Memory B cell (primary cell): ENCODE data around the gene C3orf49.

Experiments used
- ATAC-seq: fragments of 150-1000 bp; cut with Tn5 transposase; 2 replicates; pipeline ENCODE4 v1.10.0; 2021; ENCODE audit warnings: low read depth, mild to moderate bottlenecking, moderate library complexity
- DNase-seq, 2 donors: peaks; one replicate each; pipeline ENCODE4 v3.0.0; 2022; ENCODE audit warnings: low spot score in 2 of 2
- H3K27ac Mint-ChIP-seq: one replicate; pipeline ENCODE4 v1.8.0; 2022; ENCODE audit warnings: mild to moderate bottlenecking, moderate library complexity, mixed read lengths
- H3K27me3 Mint-ChIP-seq: one replicate; pipeline ENCODE4 v1.8.0; 2022; ENCODE audit warnings: mixed read lengths
- H3K36me3 Mint-ChIP-seq: one replicate; pipeline ENCODE4 v1.8.0; 2022; ENCODE audit warnings: mild to moderate bottlenecking, mixed read lengths
- H3K4me1 Mint-ChIP-seq: one replicate; pipeline ENCODE4 v1.8.0; 2022; ENCODE audit warnings: mixed read lengths
- H3K4me3 Mint-ChIP-seq: one replicate; pipeline ENCODE4 v1.8.0; 2022; ENCODE audit warnings: mild to moderate bottlenecking, moderate library complexity, mixed read lengths
- H3K9me3 Mint-ChIP-seq: one replicate; pipeline ENCODE4 v1.8.0; 2022; ENCODE audit warnings: mixed read lengths

C3orf49 gene, protein sequence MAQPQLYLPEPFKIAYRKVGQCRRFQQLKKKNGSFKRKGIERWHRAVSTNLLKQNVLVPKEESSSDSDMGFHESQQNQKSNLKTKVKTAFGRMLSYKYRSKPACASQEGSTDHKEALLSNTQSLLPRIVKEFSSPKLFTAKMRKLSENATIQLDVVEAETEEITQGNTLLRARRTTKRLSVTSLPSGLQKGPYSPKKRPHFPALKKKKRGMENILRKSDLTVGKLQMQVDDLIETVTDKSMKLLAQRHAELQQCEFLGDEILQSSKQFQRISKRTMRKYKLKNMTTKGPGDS

DNA sequence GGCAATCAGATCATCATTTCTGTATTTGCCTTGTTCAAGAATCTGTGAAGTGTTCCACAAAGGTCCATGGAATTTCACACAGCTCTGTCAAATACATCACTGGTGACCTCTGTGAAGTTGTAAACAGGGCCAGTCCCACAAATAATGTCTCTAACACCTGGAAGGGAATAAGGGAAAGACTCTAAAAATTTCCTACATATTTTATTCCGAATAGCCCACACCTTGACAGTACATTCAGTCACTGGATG is at the start of gene C3orf49:
Gene C3orf49, plus strand, starts transcription at position 149 of the 248 bp plus-strand sequence. CDS start 173 bp downstream, outside the sequence.
- Mint-ChIP-seq H3K27me3 (no peaks in the 10 kb centered on the region), H3K9me3 (no peaks in the 10 kb centered on the region), H3K4me1 (peaks cover 3% of the 10 kb centered on the region), H3K4me3 (no peak within 1 kb of the TSS), H3K27ac (no peak within 1 kb of the TSS), H3K36me3 (peaks cover 3% of the 10 kb centered on the region)
- ATAC-seq (no peak), DNase-seq (no peak)

DNA sequence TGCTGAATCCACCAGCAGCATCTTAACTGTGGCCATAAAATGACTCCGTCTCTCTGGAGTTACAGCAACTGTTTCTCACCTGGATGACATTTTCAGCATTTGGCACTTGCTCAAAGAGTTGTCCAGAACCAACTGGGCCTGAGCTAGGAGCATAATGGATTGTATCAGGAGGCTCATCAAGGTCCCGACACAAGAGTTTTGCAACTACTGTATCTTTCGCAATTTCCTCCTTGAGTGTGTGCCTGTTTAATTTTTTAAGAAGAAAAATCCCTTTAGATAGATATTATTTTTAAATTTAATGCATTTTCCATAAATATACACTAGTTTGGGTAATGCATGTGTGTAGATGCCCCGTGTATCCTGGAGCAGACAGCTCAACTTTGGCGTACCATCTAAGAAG is 44.3 kb upstream of the C3orf49 start:
- Mint-ChIP-seq H3K27me3 (no peaks in the 10 kb centered on the region), H3K36me3 (no peaks in the 10 kb centered on the region), H3K9me3 (no peaks in the 10 kb centered on the region), H3K4me3 (no peak overlapping the region), H3K4me1 (no peaks in the 10 kb centered on the region), H3K27ac (no peak overlapping the region)
- ATAC-seq (no peak), DNase-seq (no peak)

DNA sequence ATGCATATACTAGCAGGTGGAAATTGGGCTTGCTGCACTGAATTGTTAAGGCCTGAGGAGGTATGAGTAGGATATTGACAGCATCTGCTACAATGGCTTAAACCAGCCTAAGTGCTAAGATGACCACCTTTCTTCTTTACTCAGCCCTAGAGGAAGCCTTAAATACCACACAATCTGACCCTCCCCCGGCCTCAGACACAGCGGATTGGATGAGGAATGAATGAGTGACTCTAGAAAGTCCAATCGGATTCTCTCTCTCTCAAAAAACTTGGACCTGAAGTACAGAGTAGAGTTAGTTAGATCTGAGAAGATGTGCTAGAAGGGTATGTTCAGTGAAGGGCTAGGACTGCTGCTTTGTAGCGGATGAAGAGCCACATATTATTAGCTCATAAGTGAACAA is 39.9 kb upstream of the C3orf49 start:
- Mint-ChIP-seq H3K4me3 (no peak overlapping the region), H3K36me3 (no peaks in the 10 kb centered on the region), H3K27me3 (no peaks in the 10 kb centered on the region), H3K9me3 (no peaks in the 10 kb centered on the region), H3K4me1 (no peaks in the 10 kb centered on the region), H3K27ac (no peak overlapping the region)
- DNase-seq (no peak), ATAC-seq (no peak)

DNA sequence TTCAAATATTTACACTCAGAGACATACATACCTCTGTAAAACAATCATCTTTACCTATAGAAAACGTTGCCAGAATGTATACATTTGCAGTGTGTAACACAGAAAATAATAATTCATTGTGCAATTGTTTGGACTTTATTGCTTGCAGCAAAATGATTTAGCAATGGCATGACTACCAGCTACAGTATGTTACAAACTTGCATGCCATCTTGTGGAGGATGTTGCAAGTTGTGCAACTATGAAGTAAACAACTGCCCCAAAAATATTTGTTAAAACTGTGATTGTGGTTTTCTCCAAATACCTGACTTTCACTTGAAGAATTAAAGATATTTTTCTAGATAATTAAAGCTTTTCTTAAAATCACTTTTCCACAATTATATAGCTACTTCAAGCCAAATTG is 27.1 kb upstream of the C3orf49 start:
- ATAC-seq (no peak), DNase-seq (no peak)
- Mint-ChIP-seq H3K36me3 (no peaks in the 10 kb centered on the region), H3K9me3 (no peaks in the 10 kb centered on the region), H3K4me3 (no peak overlapping the region), H3K27me3 (peaks cover 4% of the 10 kb centered on the region), H3K27ac (no peak overlapping the region), H3K4me1 (no peaks in the 10 kb centered on the region)

DNA sequence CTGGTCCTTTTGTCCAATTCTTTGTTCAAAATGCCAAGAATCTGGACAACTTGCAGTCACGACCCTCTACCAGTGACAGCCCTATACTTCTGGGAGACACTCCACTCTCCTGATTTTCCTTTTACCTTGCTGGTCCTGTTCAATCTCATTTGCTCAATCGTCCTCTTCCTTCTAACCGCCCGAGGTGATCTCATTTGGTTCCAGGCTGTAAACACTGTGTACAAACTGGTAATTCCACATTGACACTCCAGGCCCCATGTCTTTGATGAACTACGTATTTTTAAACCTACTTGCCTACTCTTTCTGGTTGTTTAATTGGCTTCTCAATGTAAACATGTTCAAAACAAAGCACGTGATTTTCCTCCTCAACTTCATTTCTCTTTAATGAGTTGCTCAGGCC is 23.7 kb upstream of the C3orf49 start:
- ATAC-seq (no peak), DNase-seq (no peak)
- Mint-ChIP-seq H3K4me3 (no peak overlapping the region), H3K36me3 (no peaks in the 10 kb centered on the region), H3K9me3 (no peaks in the 10 kb centered on the region), H3K27me3 (peaks cover 1% of the 10 kb centered on the region), H3K27ac (no peak overlapping the region), H3K4me1 (no peaks in the 10 kb centered on the region)

DNA sequence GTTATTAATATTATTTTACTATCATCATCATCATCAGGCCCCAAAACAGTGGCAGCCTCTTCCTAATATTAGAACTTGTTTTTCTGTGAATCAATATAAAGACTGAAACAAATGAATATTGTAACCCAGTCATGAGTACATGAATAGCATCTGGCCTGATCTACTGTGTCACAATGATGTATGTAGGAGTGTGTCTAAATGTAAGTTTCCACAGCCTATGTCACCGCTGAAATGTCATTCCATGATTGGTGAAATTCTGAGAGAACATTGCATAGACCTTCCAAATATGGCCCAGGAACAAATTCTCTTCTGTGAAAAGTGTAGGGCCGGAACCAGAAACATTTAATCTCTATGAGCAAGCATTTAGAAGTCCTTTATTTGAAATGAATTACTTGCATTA is 20.6 kb upstream of the C3orf49 start:
- Mint-ChIP-seq H3K27ac (no peak overlapping the region), H3K36me3 (no peaks in the 10 kb centered on the region), H3K9me3 (no peaks in the 10 kb centered on the region), H3K27me3 (peaks cover 1% of the 10 kb centered on the region), H3K4me1 (no peaks in the 10 kb centered on the region), H3K4me3 (no peak overlapping the region)
- DNase-seq = no peak
- ATAC-seq = no peak

DNA sequence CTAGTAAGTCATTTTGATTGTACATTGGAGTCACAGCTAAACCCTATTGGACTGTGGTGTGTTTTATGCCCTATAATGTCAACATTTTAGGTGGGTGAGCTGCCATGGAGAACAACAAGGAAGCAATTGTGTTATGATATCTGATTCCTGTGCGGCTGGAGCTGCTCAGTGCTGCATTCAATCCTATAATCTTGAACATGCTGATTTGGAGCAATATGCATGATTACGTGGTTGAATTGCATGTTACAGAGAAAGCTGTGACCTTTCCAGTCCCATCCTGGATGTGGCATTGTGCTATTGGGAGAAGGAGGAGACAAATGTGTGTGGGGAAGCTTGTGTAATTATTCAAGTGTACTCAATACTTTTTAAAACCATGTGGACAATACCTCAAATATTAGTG is 20.1 kb upstream of the C3orf49 start:
- no peaks in the 10 kb centered on the region for H3K36me3 Mint-ChIP-seq
- H3K4me1 Mint-ChIP-seq = no peaks in the 10 kb centered on the region
- ATAC-seq (no peak), DNase-seq (no peak)
- H3K27ac Mint-ChIP-seq = no peak overlapping the region
- no peaks in the 10 kb centered on the region for H3K9me3 Mint-ChIP-seq
- H3K27me3 Mint-ChIP-seq = peaks cover 1% of the 10 kb centered on the region
- H3K4me3 Mint-ChIP-seq = no peak overlapping the region

DNA sequence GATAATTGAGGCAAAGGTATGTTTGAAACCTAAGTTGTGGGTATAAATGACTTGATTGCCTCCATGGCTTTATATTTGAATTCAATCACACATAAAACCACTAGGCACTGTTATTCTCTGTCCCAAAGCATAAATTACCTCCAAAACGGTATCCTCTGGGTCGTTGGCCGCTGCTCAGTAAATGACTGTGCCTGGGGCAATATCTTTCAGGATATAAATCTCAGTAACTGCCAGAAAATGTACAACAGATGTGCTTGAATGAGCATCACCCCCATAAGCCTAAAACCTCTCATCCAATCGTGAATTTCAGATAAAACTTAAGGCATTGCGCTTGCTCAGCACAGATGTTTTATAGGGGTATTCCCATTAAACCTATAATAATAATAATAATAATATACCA is 19.0 kb upstream of the C3orf49 start:
- ATAC-seq (no peak), DNase-seq (no peak)
- Mint-ChIP-seq H3K36me3 (no peaks in the 10 kb centered on the region), H3K27me3 (peaks cover 1% of the 10 kb centered on the region), H3K9me3 (no peaks in the 10 kb centered on the region), H3K4me1 (no peaks in the 10 kb centered on the region), H3K4me3 (no peak overlapping the region), H3K27ac (no peak overlapping the region)

DNA sequence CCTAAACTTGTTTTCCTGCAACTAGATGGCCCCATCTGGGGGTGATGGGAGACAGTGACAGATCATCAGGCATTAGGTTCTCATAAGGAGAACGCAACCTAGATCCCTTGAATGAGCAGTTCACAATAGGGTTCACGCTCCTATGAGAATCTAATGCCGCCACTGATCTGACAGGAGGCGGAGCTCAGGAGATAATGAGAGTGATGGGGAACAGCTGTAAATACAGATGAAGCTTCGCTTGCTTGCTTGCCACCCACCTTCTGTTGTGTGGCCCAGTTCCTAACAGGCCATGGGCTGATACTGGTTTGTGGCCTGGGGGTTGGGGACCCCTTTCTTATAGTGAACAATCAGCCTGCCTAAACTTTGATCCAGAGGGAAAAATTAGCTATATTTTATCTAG is 15.2 kb upstream of the C3orf49 start:
- DNase-seq (no peak), ATAC-seq (no peak)
- Mint-ChIP-seq H3K27me3 (no peaks in the 10 kb centered on the region), H3K4me1 (no peaks in the 10 kb centered on the region), H3K27ac (no peak overlapping the region), H3K4me3 (no peak overlapping the region), H3K9me3 (no peaks in the 10 kb centered on the region), H3K36me3 (no peaks in the 10 kb centered on the region)

DNA sequence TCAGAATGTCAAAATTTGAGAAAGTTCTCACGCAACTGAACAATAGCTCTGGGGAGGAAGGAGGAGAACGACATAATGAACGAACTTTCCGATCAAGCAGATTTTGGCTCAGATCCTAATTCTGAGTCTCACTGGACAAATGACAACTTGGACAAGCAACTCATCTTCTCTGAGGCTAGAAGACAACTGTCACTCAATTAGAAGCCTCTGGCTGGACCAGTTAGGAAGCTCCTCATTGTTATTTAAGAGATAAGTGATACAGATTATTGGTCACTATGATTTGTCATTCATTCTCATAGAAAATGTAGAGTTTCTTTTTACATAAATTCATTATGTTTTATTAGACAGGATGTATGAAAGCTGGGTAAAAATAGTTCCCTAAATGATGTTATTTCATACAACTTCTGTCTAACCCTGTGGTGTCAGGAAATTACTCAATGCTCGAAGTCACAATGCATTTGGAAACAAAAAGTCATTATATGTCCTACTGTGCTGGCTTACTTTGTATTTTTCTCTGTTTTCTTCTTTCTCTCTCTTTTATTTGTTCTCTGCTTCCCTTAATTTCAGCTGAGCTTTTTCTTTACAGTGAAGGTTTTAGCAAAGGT is 11.0 kb upstream of the C3orf49 start:
- ATAC-seq = no peak
- Mint-ChIP-seq H3K27me3 (no peaks in the 10 kb centered on the region), H3K4me1 (no peaks in the 10 kb centered on the region), H3K27ac (no peak overlapping the region), H3K4me3 (no peak overlapping the region), H3K9me3 (no peaks in the 10 kb centered on the region), H3K36me3 (no peaks in the 10 kb centered on the region)
- DNase-seq = no peak

DNA sequence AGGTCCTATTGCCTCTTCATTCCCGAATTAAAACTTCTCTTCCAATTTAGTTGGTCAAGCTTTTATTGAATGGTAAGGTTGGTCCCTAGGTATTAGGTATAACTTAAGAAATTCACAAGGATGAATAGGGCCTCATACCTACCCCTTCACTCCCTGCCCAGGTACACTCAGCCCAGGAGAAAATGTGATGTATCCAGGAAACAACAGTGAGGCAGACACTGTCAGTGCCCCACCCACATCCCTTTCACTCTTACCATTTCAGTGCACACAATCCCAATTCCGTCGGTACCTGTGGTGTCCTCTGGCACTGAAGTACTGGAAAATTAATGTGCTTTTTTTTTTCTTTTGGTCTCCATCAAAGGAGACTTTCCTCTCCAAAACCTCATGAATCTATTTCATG is 10.5 kb upstream of the C3orf49 start:
- ATAC-seq (no peak), DNase-seq (no peak)
- Mint-ChIP-seq H3K36me3 (no peaks in the 10 kb centered on the region), H3K27ac (no peak overlapping the region), H3K4me1 (no peaks in the 10 kb centered on the region), H3K27me3 (no peaks in the 10 kb centered on the region), H3K9me3 (no peaks in the 10 kb centered on the region), H3K4me3 (no peak overlapping the region)

DNA sequence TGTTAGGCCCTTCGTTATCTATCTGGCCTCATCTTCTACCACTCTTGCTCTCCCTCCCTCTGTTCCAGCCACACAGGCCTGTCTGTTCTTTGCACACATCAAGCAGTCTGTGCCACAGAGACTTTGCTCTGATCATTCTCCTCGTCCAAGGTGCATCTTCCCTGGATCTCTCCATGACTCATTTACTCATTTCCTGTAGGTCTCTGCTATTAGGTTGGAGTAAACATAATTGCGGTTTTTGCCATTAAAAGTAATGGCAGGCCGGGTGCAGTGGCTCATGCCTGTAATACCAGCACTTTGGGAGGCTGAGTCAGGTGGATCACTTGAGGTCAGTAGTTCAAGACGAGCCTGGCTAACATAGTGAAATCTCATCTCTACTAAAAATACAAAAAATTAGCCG is 9.5 kb upstream of the C3orf49 start:
- Mint-ChIP-seq H3K27me3 (no peaks in the 10 kb centered on the region), H3K9me3 (no peaks in the 10 kb centered on the region), H3K4me1 (no peaks in the 10 kb centered on the region), H3K36me3 (no peaks in the 10 kb centered on the region), H3K27ac (no peak overlapping the region), H3K4me3 (no peak overlapping the region)
- DNase-seq (no peak), ATAC-seq (no peak)

DNA sequence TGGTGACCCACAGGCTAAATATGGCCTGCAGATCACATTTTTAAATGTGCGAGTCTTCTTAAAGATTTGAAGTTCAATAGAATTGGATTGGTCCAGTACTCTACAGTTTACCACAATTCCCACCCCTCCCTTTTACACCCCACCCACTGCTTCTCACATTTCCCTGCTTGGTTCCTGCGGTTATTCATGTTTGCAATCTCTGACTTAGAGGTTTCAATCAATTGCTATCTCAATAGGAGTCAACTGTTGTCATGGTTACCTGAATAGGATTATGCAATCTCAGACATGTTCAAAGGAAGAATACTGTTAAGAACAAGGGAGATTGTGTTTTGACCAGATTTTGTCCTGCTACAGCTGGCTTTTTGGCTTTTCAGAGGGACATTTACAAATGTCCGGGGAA is 4.9 kb upstream of the C3orf49 start:
- Mint-ChIP-seq H3K36me3 (peaks cover 1% of the 10 kb centered on the region), H3K9me3 (no peaks in the 10 kb centered on the region)
- no peak for DNase-seq

DNA sequence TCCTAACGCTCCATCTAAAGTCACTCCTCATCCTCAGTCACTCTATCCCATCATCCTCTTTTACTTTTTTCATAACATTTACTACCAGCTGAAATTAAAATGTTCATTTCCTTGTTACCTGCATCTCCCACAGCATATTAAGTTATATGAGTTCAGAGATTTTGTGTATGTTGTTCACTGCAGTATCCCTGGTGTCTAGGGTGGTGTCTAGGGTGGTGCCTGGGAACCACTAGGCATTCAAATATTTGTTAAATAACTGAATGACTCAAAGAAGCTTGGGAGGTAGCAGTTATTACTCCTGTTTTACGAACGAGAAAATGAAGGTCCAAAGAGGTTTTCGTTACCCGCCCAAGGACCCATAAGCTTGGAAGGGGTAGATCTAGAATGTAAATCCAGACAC is 1.9 kb upstream of the C3orf49 start:
- Mint-ChIP-seq H3K4me1 (peaks cover 3% of the 10 kb centered on the region), H3K4me3 (no peak overlapping the region), H3K27ac (no peak overlapping the region), H3K9me3 (no peaks in the 10 kb centered on the region), H3K36me3 (peaks cover 1% of the 10 kb centered on the region), H3K27me3 (no peaks in the 10 kb centered on the region)
- ATAC-seq = no peak
- no peak for DNase-seq

More for the DNA sequence above, 4.9 kb upstream of the C3orf49 start:
- no peaks in the 10 kb centered on the region for H3K27me3 Mint-ChIP-seq
- H3K4me3 Mint-ChIP-seq = no peak overlapping the region
- no peak overlapping the region for H3K27ac Mint-ChIP-seq
- ATAC-seq = no peak
- H3K4me1 Mint-ChIP-seq = peaks cover 3% of the 10 kb centered on the region
